Stimulated activated CD8-positive, alpha-beta memory T cell treated with anti-CD3 and anti-CD28 coated beads, Interleukin-2, amount 100 ng/mL, for 1 hour (primary cell): Measurements from ENCODE around the gene KRTAP5-8.
"Not testable (repeated sequence)": the region's sequence is repeated elsewhere in the genome, so short reads cannot be mapped to it uniquely, and the experiment has no call there.

ENCODE experiments used
- DNase-seq, 2 donors: peaks; one replicate each; pipeline ENCODE4 v3.0.0-alpha.2; 2020; ENCODE audit warnings: low read depth in 2 of 2

The KRTAP5-8 gene, protein sequence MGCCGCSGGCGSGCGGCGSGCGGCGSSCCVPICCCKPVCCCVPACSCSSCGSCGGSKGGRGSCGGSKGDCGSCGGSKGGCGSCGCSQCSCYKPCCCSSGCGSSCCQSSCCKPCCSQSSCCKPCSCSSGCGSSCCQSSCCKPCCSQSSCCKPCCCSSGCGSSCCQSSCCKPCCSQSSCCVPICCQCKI

DNA sequence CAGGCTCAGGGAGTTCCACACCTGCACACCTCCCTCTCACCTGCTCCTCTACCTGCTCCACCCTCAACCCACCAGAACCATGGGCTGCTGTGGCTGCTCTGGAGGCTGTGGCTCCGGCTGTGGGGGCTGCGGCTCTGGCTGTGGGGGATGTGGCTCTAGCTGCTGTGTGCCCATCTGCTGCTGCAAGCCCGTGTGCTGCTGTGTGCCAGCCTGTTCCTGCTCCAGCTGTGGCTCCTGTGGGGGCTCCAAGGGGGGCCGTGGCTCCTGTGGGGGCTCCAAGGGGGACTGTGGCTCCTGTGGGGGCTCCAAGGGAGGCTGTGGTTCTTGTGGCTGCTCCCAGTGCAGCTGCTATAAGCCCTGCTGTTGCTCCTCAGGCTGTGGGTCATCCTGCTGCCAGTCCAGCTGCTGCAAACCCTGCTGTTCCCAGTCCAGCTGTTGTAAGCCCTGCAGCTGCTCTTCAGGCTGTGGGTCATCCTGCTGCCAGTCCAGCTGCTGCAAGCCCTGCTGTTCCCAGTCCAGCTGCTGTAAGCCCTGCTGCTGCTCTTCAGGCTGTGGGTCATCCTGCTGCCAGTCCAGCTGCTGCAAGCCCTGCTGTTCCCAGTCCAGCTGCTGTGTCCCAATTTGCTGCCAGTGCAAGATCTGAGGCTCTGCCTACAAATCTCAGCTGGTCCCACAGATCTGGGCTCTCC lies at the start of gene KRTAP5-8:
KRTAP5-8 (plus strand) TSS at position 49 of the 689 bp plus-strand sequence; CDS start at position 80, 31 bp downstream.
- DNase-seq = not testable (repeated sequence)

DNA sequence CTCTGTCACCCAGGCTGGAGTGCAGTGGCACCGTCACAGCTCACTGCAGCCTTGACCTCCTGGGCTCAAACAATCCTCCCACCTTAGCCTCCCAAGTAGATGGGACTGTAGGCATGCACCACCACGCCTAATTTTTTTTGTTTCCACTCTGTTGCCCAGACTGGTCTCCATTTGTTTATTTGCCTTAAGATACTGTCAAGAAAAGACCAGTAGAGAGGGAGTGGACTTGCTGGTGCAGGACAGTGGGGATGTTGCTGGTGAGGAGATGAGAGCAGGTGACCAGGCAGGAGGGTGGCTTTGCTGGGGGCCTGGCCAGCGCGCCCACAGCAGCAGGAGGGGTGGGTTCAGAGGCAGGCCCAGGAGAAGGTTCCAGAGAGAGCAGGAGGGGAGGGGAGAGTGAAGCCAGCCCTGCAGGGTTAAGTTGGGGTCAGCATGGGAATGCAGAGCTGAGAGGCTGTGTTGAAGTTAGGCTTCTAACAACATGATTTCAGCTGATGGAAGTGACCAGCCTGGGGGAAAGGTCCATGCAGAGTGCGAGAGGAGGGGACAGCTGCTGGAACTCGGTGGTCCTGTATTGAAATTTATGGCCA lies 49.0 kb upstream of the KRTAP5-8 start:
- DNase-seq = no peak

DNA sequence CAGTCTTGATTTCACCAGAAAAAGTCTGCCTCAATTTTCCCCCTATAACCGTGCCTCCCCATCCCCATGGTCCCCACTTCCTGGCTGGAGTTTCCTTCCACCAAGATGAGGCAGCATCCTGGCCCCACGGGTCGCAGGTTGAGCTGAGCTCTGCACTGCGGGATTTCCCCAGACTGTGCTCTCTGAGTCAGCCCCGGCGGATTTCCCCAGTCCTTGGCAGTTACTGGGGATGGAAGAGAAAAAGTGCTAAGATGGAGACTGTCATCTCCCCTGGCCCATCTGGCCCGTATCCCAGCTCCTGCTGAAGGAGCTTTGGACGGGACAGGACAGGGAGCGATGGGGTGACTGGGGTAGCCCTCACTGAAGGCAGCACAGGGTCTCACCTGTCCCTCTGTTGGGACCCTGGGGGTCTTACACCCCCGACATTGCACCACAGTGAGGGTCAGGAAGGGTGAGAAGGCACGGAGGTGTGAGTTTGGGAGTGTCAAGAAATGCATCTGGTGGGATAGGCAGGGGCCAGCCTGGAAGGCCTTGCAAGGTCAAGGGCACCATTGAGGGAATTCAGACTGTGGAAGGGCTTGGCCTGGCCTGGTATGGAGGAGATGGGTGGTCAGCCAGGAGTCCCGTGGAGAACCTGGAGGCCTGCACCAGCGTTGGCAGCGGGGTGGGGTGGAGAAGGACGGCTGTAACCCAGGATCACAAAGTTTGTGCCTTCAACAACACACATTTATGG lies 48.3 kb upstream of the KRTAP5-8 start:
- no peak for DNase-seq

DNA sequence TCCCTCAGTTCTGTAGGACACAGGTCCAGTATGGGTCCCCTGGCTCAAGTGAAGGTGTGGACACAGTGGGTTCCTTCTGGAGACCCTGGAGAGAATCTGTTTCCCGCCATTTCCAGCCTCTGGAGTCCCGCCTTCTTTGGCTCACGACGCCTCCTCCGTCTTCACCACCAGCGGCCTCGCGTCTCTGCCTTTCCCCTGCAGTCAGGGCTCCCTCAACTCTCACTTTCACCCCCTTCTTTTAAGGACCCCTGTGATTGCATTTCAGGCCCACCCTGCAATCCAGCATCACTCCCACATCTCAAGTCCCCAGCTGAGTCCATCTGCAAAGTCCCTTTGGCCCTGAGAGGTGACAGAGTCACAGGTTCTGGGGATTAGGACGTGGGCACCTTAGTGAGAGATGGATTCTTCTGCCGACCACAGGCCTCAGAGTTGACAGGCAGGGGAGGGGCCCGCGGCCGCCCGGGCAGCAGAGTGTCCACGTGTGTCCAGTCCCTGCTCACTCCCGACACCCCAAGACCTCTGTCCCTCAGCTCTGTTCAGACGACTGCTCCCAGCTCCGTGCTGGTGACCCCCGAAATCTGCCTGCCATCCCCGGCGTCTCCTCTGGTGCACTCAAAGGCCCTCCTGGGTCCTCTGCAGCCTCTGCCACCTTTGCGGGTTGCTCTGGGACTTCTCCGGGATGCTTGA lies 47.6 kb upstream of the KRTAP5-8 start:
- DNase-seq = no peak

DNA sequence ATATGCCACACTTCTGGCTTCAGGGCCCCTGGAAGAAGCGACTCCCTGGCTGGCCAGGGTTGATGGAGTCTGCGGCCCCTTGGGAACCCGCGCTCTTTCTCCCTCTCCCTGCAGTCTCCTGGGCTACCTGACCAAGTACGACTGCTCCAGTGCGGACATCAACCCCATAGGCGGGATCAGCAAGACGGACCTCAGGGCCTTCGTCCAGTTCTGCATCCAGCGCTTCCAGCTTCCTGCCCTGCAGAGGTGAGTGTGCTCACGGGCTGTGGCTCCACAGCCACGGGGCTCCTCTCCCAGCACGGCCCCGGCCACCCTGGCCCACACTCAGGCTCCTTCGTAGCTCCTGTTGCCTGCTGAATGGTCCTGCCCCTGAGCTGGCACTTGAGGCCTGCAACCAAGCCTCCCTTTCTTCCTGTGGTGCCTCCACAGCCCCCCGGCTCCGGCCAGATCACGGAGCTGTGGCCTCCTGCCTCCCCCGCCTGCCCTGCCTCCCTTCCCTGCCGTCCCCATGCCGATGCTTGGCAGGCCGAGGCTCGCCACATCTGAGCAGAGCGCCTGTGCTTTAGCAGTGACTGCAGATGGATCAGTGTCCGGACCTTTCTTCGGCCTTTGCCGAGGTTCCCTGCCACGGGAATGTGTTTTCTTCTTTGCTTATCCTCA lies 47.0 kb upstream of the KRTAP5-8 start:
- no peak for DNase-seq

DNA sequence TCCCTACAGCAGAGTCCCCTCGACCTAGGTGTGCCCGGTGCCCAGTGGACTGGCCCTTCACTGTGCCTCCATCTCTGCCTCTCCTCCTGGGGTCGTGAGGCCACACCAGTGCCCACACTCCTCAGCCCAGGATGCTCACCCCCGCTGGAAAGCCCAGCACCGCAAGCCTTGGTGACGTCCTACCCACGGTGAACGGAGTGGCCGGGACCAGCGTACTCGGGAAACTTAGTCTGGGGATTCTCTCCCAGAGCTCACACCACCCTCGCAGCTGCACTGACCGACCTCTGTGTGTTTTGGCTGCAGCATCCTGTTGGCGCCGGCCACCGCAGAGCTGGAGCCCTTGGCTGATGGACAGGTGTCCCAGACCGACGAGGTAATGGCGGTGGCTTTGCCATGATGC lies 46.3 kb upstream of the KRTAP5-8 start:
- DNase-seq = no peak

DNA sequence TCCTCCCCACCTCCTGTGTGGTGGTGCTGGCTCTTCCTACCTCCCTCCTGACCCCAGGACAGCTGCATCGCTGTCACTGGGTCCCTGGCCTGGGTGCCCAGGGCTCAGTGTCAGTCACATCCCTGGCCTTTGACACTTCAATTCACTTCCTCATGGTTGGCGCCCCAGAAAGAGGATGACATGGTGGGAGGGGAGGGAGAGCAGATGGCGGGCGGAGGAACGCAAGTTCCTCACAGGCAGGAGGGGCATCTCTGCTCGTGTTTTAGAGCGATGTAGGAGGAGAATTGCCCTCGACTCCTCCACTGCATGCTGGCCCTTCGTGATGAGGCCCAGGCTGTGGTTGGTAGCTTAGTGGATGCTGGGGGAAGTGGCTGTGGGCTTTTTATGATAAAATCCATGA lies 45.9 kb upstream of the KRTAP5-8 start:
- no peak for DNase-seq

DNA sequence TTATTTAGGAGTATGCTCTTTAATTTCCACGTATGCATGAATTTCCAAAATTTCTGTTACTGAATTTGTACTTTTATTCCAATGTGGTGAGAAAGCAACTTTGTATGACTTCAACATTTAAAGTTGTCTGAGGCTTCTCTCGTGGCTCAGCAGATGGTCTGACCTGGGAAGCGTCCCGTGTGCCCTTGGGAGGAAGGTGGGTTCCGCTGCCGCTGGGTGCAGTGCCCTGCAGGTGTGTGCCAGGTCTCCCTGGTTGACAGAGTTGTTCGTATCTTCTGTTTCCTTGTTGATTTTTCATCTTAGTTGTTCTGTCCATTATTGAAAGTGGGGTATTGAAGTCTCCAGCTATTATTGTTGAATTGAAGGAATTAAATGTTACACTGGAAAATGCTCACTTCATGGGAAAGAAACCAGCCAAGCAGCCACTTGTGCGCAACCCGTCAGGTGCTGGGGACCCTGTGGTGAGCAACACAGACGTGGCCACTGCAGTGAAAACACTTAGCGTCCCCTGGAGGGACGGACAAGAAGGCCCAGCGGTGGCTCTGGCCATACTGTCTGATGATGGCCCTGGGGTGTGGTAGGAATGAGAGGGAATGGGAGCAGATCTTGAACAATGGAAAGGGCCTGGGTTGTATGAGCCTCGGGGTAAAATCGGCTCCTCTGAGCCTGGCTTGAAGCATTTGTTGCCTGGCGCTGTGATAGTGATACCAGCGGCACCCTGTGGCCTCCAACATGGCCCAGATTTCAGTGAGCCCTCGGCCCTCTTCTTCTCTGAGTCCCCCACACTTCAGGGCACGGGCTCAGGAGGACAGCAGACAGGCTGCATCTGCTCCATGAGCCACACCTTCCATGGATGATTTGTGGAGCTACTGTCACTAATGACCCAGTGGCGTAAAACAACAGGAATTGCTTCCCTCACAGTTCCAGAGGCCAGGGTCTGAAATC lies 42.3 kb upstream of the KRTAP5-8 start:
- DNase-seq = no peak

DNA sequence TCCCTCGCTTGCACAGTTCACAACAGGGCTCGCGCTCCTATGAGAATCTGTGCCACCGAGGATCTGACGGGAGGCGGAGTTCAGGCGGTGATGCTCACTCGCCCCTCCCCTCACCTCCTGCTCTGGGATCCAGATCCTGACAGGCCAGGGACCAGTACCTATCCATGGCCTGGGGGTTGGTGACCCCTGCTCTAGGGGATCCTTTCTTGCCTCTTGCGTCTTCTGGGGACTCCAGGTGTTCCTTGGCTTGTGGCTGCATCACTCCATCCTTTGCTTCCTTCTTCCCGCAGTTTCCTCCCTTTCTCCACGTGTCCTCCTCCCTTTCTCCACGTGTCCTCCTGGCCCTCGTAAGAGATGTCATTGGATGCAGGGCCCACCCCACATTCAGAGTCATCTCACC lies 41.4 kb upstream of the KRTAP5-8 start:
- DNase-seq = no peak

DNA sequence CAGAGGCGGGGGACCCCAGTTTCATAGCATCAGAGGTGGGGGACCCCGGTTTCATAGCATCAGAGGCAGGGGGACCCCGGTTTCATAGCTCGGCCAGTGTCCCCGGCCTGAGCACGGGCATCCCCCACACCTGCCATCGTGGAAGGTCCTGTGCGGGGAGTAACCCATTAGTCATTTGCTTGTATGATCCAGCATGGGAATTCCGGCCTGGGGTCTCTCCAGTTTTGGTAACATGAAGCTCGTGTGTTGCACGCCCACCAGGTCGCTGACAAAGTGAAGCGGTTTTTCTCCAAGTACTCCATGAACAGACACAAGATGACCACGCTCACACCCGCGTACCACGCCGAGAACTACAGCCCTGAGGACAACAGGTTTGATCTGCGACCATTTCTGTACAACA lies 39.7 kb upstream of the KRTAP5-8 start:
- no peak for DNase-seq

DNA sequence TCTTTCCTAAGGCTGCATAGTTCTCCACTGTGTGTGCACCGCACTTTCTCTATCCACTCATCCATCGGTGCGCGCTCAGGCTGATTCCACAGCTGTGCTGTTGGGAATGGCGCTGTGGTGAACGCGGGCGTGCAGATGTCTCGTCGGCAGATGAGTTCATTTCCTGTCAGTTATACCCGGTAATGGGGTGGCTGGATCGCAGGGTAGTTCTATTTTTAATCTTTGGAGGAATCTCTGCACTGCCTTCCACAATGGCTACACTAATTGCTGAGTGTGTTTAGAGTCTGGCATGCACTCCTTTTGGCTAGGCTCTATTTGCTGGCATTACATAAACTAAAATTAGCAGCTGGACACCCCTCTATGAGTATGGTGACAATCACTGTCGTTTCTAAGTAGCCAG lies 38.7 kb upstream of the KRTAP5-8 start:
- no peak for DNase-seq

DNA sequence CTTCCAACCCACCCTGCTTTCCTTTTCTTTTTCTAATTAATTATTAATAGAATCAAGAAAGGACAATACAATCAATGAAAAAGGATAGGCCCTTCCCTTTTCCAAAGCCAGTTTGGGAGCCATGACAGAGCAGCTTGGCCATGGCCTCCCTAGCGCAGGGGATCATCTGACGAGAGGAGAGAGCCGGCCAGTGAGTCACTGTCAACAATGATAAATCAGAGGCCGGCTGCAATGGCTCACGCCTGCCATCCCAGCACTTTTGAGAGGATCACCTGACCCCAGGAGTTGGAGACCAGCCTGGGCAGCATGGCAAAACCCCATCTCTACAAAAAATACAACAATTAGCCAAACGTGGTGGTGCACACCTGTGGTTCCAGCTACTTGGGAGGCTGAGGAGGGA lies 38.3 kb upstream of the KRTAP5-8 start:
- no peak for DNase-seq

DNA sequence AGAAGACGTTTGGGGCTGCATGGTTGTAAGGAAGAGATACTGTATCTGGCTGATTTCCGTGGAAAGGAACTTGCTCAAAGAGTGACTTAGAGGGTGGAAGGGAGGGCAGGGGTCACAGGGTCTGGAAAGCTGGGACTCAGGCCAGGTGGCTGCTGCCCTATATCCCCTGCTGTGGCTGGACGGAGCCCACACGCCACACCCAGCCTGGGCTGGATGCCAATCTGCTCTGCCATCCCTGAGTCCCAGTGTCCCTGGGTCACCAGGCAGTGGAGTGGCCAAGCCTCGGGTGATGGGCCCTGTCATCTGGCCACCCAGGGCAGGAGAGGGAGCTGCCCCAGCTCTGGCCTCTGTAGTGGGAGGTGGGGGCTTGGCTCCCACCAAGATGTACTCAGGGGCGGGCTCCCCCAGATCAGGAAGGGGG lies 37.2 kb upstream of the KRTAP5-8 start:
- no peak for DNase-seq

DNA sequence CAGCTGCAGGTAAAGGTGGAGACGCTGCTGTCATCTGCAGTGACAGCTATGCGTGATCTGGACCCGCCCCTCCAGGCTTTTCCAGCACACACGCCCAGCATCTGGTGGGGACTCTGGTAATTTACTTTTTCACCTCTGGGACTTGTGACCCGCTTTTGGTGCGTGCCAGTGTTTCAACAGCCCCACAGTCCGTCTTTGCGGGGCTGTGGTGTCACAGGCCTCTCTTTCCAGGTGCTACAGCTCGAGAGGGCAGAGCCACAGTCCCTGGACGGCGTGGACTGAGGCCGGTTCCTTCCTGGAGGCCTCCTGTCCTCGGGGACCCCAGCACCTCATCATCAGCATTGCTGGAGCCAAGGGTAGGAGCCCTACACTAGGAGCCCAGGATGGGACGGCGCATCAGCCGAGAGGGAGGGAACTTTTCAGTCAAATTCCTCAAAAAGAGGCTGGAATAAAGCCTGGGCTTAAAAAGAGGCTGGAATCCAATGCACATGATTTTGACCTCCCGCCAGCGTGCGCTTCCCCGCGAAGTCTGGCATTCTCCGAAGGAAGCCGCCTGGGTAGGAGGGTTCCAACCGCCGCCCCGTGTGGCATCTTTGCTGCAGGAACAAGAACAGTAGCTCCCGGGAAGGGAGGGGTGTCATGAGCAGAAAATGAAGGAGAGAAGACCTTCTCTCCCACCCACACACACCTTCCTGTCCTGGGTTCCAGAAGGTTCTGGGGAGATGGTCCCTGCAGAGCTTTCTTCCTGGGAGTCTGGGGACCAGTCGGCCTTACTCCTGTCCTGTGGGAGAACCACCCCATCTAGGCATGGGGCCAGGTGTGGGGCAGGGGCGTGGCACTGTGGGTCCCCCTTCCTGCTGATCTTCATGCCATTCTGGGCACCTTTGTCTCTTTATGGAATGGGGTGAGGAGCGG lies 36.5 kb upstream of the KRTAP5-8 start:
- no peak for DNase-seq

DNA sequence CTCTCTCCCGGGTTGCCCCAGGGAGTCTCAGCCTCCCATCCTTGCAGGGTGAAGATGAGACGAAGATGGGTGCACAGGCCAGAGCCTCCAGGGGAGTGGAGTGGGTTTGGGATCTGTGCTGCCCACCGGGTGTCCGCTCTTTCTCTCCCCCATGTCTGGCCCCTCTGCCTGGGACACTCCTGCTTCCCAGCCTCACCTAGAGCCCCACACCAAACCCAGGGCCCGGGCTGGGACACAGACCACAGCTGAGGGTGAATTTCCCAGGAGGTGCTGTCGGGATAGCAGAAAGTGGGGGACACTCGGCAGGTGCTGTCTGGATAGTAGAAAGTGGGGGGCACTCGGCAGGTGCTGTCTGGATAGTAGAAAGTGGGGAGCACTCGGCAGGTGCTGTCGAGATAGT lies 35.8 kb upstream of the KRTAP5-8 start:
- DNase-seq = no peak

DNA sequence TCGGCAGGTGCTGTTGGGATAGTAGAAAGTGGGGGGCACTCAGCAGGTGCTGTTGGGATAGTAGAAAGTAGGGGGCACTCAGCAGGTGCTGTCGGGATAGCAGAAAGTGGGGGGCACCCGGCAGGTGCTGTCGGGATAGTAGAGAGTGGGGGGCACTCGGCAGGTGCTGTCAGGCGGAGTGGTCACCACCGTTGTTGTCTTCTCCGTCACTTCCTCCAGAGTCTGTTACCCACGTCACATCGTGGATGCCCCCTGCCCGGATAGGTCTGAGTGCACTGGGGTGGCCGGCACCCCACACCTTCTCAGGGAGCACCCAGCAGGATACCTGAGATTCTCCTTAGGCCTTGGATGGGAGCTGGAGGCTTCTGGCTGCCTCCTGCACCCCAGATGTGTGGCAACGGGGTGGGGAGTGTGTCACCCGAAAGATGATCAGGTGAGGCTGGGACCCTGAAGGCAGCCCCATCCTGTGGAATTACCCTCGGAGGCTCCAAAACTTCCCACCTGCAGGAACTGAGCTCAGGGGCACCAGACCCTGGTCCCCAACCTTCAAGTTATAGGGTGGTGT lies 34.9 kb upstream of the KRTAP5-8 start:
- no peak for DNase-seq

DNA sequence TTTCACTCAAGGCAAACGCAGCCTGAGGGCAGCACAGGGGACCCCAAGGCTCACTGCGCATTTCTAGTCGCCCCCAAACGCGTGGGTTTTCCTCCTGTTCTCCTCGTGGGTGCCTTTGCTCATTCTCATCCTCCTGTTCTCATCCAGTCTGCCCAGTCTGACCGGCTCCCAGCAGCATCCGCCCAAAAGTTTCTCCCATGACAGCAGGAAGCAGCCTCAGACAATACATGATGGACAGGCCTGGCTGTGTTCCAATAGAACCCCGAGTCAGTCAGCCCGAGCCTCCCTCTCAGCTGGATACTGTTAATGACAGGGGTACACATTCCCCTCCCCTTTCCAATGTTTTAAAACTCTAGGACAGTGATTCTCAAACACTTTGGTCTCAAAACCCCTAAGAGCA lies 33.3 kb upstream of the KRTAP5-8 start:
- no peak for DNase-seq

DNA sequence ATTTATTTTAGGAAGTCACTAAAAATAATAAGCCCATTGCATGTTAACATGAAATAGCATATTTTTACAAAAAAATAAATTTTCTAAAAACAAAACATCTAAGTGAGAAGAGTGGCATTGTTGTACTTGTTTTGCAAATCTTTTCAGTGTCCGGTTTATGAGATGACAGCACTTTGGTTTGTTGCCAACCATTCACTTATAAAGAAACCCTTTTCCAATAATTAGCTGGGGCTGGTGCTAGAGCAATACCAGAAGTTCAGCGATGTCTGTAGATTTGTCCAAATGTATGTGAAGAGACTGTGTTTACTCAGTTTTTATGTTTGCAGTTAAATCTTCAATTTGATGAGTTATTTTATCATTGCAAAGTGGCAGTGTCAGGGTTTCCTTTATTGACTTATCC lies 32.8 kb upstream of the KRTAP5-8 start:
- DNase-seq = no peak

DNA sequence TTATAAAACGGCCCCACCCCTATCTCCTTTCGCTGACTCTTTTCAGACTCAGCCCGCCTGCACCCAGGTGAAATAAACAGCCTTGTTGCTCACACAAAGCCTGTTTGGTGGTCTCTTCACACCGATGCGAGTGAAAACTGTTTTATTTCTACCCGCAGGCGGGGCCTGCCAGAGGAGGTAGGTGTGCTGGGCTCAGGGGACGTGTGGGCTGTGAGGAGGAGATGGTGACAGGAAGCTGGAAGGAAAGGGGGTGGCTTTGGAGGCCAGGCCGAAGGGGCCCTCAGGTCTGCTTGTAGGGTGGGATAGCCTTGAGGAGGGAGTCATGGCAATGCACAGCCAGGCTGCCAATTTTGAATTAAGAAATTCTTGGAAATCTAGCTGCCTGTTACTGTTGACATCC lies 32.0 kb upstream of the KRTAP5-8 start:
- DNase-seq = no peak
